Left kidney (tissue), 2 donors: Measurements from ENCODE around the gene BCCIP. TPM values are rescaled to one million over a fixed set of nuclear protein-coding genes. Genes with fewer than 3 reads are reported as not detected.

Source experiments
- DNase-seq: peaks from one replicate; pipeline ENCODE4 v3.0.0-alpha.2; 2013
- polyA plus RNA-seq: library from polyadenylated mRNA; unstranded; fragments of 120-200 nt; gene quantifications from one replicate; pipeline ENCODE4 v1.2.1, GENCODE V29; 2013; ENCODE audit not compliant: insufficient read length

BCCIP gene
- polyA plus RNA-seq, 1 donor: 96.8 TPM

GRCh38 chr10:125795128-125795527 is 28.2 kb upstream of the BCCIP start:
- no peak for DNase-seq

GRCh38 chr10:125795637-125796190 is 27.6 kb upstream of the BCCIP start:
- DNase-seq: no peak

GRCh38 chr10:125797424-125797823 is 25.9 kb upstream of the BCCIP start:
- DNase-seq: no peak

GRCh38 chr10:125797994-125798662 is 25.2 kb upstream of the BCCIP start:
- DNase-seq: no peak

GRCh38 chr10:125799451-125800182 is 23.7 kb upstream of the BCCIP start:
- DNase-seq: no peak

- DNase-seq: no peak
Measured at GRCh38 chr10:125801574-125801973, 21.8 kb upstream of the BCCIP start.

GRCh38 chr10:125802131-125802530 is 21.2 kb upstream of the BCCIP start:
- no peak for DNase-seq

- no peak for DNase-seq
Measured at GRCh38 chr10:125802739-125803138, 20.6 kb upstream of the BCCIP start.

GRCh38 chr10:125808047-125808446 is 15.3 kb upstream of the BCCIP start:
- DNase-seq: no peak

- DNase-seq: no peak
Measured at GRCh38 chr10:125811251-125811650, 12.1 kb upstream of the BCCIP start.

GRCh38 chr10:125812128-125812750 is 11.1 kb upstream of the BCCIP start:
- DNase-seq: peak; percentile 3

GRCh38 chr10:125815764-125816163 is 7.6 kb upstream of the BCCIP start:
- no peak for DNase-seq

GRCh38 chr10:125816548-125816947 is 6.8 kb upstream of the BCCIP start:
- no peak for DNase-seq

- no peak for DNase-seq
Measured at GRCh38 chr10:125817337-125817946, 5.9 kb upstream of the BCCIP start.

- no peak for DNase-seq
Measured at GRCh38 chr10:125820701-125821100, 2.6 kb upstream of the BCCIP start.

- peak; percentile 5 for DNase-seq
Measured at GRCh38 chr10:125823663-125824251, 411 bp downstream of the BCCIP start.

- DNase-seq: no peak
Measured at GRCh38 chr10:125824736-125825135, 1.4 kb downstream of the BCCIP start.

GRCh38 chr10:125827133-125827532 is 3.8 kb downstream of the BCCIP start:
- DNase-seq: no peak

GRCh38 chr10:125828311-125828710 is 5.0 kb downstream of the BCCIP start:
- no peak for DNase-seq

GRCh38 chr10:125836746-125837145 is 13.4 kb downstream of the BCCIP start:
- DNase-seq: no peak

GRCh38 chr10:125838802-125839575 is 15.6 kb downstream of the BCCIP start:
- DNase-seq: no peak
